Endothelial cell of umbilical vein (primary cell): ENCODE measurements around the gene CEP44. TPM values are rescaled to one million over a fixed set of nuclear protein-coding genes. Genes with fewer than 3 reads are reported as not detected.
"Not testable (repeated sequence)": the region's sequence is repeated elsewhere in the genome, so short reads cannot be mapped to it uniquely, and the experiment has no call there.

Experiments used
- BruUV-seq: library from RNA; stranded (reverse); fragments of 400-500 nt; replicated peaks from 2 replicates; lab custom pipeline; 2021; lab: Mats Ljungman, UMichigan
- CTCF ChIA-PET: fragments of 300-600, 350-600 bp; sonication (Branson Sonifier 250); formaldehyde crosslinking; loops from one replicate; lab custom pipeline; 2021; ENCODE audit warnings: antibody characterized with exemption, inconsistent platforms; lab: Charles Lee
- POLR2A ChIA-PET: fragments of 300-600, 350-600 bp; sonication (Branson Sonifier 250); formaldehyde crosslinking; loops from one replicate; lab custom pipeline; 2021; ENCODE audit warnings: antibody characterized with exemption, inconsistent platforms; lab: Charles Lee
- DNase-seq: peaks from one replicate; pipeline ENCODE4 v3.0.0-alpha.2; 2011; ENCODE audit warnings: low read depth, low spot score
- FAIRE-seq: peaks from 2 replicates; lab custom pipeline; 2011; peaks lifted over from hg19 to GRCh38; lab: Jason Lieb, UNC
- H2AFZ ChIP-seq: 2 replicates; pipeline ENCODE4 v1.6.0; 2012; ENCODE audit warnings: low read depth, low read length, control low read depth, inconsistent platforms
- H3K27ac ChIP-seq: 2 replicates; pipeline ENCODE4 v1.5.1; 2011; ENCODE audit warnings: low read depth, mild to moderate bottlenecking, control low read depth, low read length, moderate library complexity; ENCODE audit not compliant: insufficient read depth
- H3K27me3 ChIP-seq, 2 experiments: 2 replicates each; pipeline versions ENCODE4 v1.6.0 to v1.6.1; 2011; ENCODE audit warnings: low read length in 2 of 2, mixed read lengths in 1 of 2; ENCODE audit not compliant: control insufficient read depth in 2 of 2, insufficient read depth in 2 of 2
- H3K36me3 ChIP-seq, 2 experiments: 2 replicates in 1 of 2; 3 replicates in 1 of 2; pipeline ENCODE4 v1.5.1; 2011; ENCODE audit warnings: low read length in 2 of 2, mild to moderate bottlenecking in 1 of 2, moderate library complexity in 1 of 2; ENCODE audit not compliant: control insufficient read depth in 2 of 2, insufficient read depth in 2 of 2; ENCODE audit errors: extremely low read depth in 1 of 2
- H3K4me1 ChIP-seq: 3 replicates; pipeline ENCODE4 v1.5.1; 2011; ENCODE audit warnings: mild to moderate bottlenecking, low read length; ENCODE audit not compliant: control insufficient read depth, insufficient read depth; ENCODE audit errors: extremely low read depth
- H3K4me2 ChIP-seq: 2 replicates; pipeline ENCODE4 v1.6.1; 2011; ENCODE audit warnings: low read length, control low read depth, mixed read lengths; ENCODE audit not compliant: insufficient read depth
- H3K4me3 ChIP-seq, 3 experiments: fragments of 200-600 bp in 1 of 3; sonication (generic), shearing (Covaris generic) in 1 of 3; replicated peaks in 1 of 3; 2 replicates each; pipeline ENCODE4 v1.5.1; 2011 to 2016; ENCODE audit warnings: control low read depth in 3 of 3, low read length in 3 of 3, mild to moderate bottlenecking in 2 of 3, inconsistent platforms in 1 of 3, low read depth in 1 of 3, moderate library complexity in 1 of 3; ENCODE audit not compliant: insufficient read depth in 1 of 3
- H3K79me2 ChIP-seq: 2 replicates; pipeline ENCODE4 v1.6.0; 2012; ENCODE audit warnings: low read length, inconsistent platforms; ENCODE audit not compliant: control insufficient read depth, insufficient read depth
- H3K9ac ChIP-seq: replicated peaks from 2 replicates; pipeline ENCODE3; 2011; ENCODE audit warnings: low read length, control low read depth; ENCODE audit not compliant: insufficient read depth; ENCODE audit errors: extremely low read depth
- H3K9me1 ChIP-seq: replicated peaks from 3 replicates; pipeline ENCODE4 v1.6.0; 2011; ENCODE audit warnings: mild to moderate bottlenecking, low read length; ENCODE audit not compliant: control insufficient read depth, insufficient read depth; ENCODE audit errors: extremely low read depth
- H3K9me3 ChIP-seq: replicated peaks from 2 replicates; pipeline ENCODE4 v1.5.1; 2012; ENCODE audit warnings: low read length, inconsistent platforms; ENCODE audit not compliant: control insufficient read depth, insufficient read depth
- H4K20me1 ChIP-seq: replicated peaks from 2 replicates; pipeline ENCODE3; 2011; ENCODE audit warnings: mild to moderate bottlenecking, low read length; ENCODE audit not compliant: control insufficient read depth, insufficient read depth; ENCODE audit errors: extremely low read depth
- CTCF ChIP-seq, 2 donors: IDR thresholded peaks; 1 replicate in 1 of 2; 2 replicates in 1 of 2; pipeline ENCODE4 v1.5.1; 2011; ENCODE audit warnings: low read length in 2 of 2, mild to moderate bottlenecking in 2 of 2, moderate library complexity in 2 of 2, control low read depth in 1 of 2, inconsistent platforms in 1 of 2, low read depth in 1 of 2; ENCODE audit not compliant: insufficient read depth in 1 of 2; ENCODE audit errors: extremely low read depth in 1 of 2
- EZH2 ChIP-seq: IDR thresholded peaks from 2 replicates; pipeline ENCODE4 v1.6.1; 2012; ENCODE audit warnings: borderline replicate concordance, low read depth, mild to moderate bottlenecking, moderate library complexity, low read length, inconsistent platforms; ENCODE audit not compliant: severe bottlenecking
- FOS ChIP-seq: IDR thresholded peaks from 2 replicates; pipeline ENCODE4 v1.6.1; 2011; ENCODE audit warnings: mild to moderate bottlenecking, low read length, moderate library complexity, borderline replicate concordance; ENCODE audit not compliant: insufficient read depth
- GATA2 ChIP-seq: IDR thresholded peaks from 2 replicates; pipeline ENCODE4 v1.7.0; 2011; ENCODE audit warnings: low read depth, mild to moderate bottlenecking, moderate library complexity, mixed read lengths, low read length; ENCODE audit not compliant: insufficient read length, insufficient read depth
- JUN ChIP-seq: IDR thresholded peaks from 2 replicates; pipeline ENCODE4 v1.6.1; 2011; ENCODE audit warnings: borderline replicate concordance, low read depth; ENCODE audit not compliant: insufficient read length, insufficient read depth
- MAX ChIP-seq: IDR thresholded peaks from 2 replicates; pipeline ENCODE4 v1.6.1; 2011; ENCODE audit not compliant: insufficient read depth, insufficient read length
- MYC ChIP-seq: IDR thresholded peaks from one replicate; pipeline ENCODE4 v1.6.1; 2011; ENCODE audit warnings: mild to moderate bottlenecking, low read depth, low read length
- POLR2A ChIP-seq: IDR thresholded peaks from 2 replicates; pipeline ENCODE4 v1.6.1; 2012; ENCODE audit warnings: low read depth, mild to moderate bottlenecking, control low read depth, low read length
- POLR2AphosphoS5 ChIP-seq: IDR thresholded peaks from 2 replicates; pipeline ENCODE4 v1.6.1; 2012; ENCODE audit warnings: low read depth, mild to moderate bottlenecking, control low read depth, low read length, moderate library complexity; ENCODE audit not compliant: insufficient read depth
- dilution Hi-C: fragments of 300-500 bp; cut with MboI; formaldehyde crosslinking; loops from one replicate; pipeline ENCODE4 v1.15.0; 2019; ENCODE audit warnings: low sequenced_read_pairs; ENCODE audit not compliant: extremely low pct_ligation_motif_present
- intact Hi-C: fragments of 100-400 bp; cut with micrococcal nuclease; formaldehyde crosslinking; loops from one replicate; pipeline ENCODE4 v1.10.0; 2022
- polyA plus RNA-seq, 4 experiments: library from polyadenylated mRNA; depleted of rRNA in 3 of 4; stranded (reverse) in 3 of 4; unstranded in 1 of 4; fragments of >200 nt; gene quantifications; 2 replicates each; pipeline versions ENCODE4 v1.2.1 to v1.2.3, GENCODE V29; 2011 to 2012; ENCODE audit warnings: missing spikeins in 1 of 4
- total RNA-seq: library from RNA; stranded (reverse); gene quantifications from 2 replicates; pipeline ENCODE4 v1.2.3, GENCODE V29; 2021

CEP44 gene
- total and polyA plus RNA-seq, 2 donors (not counting 3 experiments of a cell fraction or from before 2014, with no cell fraction given), result 2.0 to 13.0 TPM

GRCh38 chr4:174260099-174260498 lies 23.6 kb upstream of the CEP44 start:
- intact Hi-C loops, result no loop called here

GRCh38 chr4:174261432-174261831 lies 22.3 kb upstream of the CEP44 start:
- H4K20me1 ChIP-seq, H3K9ac ChIP-seq, BruUV-seq, H3K4me2 ChIP-seq, H3K27ac ChIP-seq, H3K79me2 ChIP-seq, H3K9me1 ChIP-seq, H3K4me3 ChIP-seq, CTCF ChIA-PET, H3K9me3 ChIP-seq, dilution Hi-C loops, H3K36me3 ChIP-seq, POLR2A ChIA-PET, intact Hi-C loops, DNase-seq, H3K27me3 ChIP-seq, H3K4me1 ChIP-seq, H2AFZ ChIP-seq: not testable (repeated sequence)
- peak; percentile 48 for FAIRE-seq

More at GRCh38 chr4:174260099-174260498, 23.6 kb upstream of the CEP44 start:
- no peak for DNase-seq
- H3K9me3 ChIP-seq, result no peaks in the 10 kb centered on the region
- no peaks in the 10 kb centered on the region for H3K79me2 ChIP-seq
- no peak for FAIRE-seq
- BruUV-seq, result no TSS peak
- dilution Hi-C loops, result no loop called here
- H3K27ac ChIP-seq, result no peak overlapping the region
- POLR2A ChIA-PET, result no interaction called here
- no peaks in the 10 kb centered on the region for H3K4me1 ChIP-seq
- TF ChIP-seq POLR2AphosphoS5 (no peak), GATA2 (no peak), EZH2 (no peak), MAX (no peak), MYC (no peak), JUN (no peak), CTCF (IDR thresholded peaks at IDR 0.05; ENCODE audit: extremely low read depth in 1 of 2, insufficient read depth in 1 of 2, low read depth in 1 of 2, low read length in 2 of 2) (no peak), FOS (no peak), POLR2A (no peak)
- H3K9ac ChIP-seq, result no peak overlapping the region
- no peaks in the 10 kb centered on the region for H4K20me1 ChIP-seq
- H3K9me1 ChIP-seq, result no peaks in the 10 kb centered on the region
- H3K4me3 ChIP-seq, result no peak overlapping the region
- H3K36me3 ChIP-seq, result no peaks in the 10 kb centered on the region
- no peaks in the 10 kb centered on the region for H3K27me3 ChIP-seq
- CTCF ChIA-PET, result interaction anchor here (0.9 to 1.6 kb wide), 3 partner anchors 10 to 24 kb away, joined by 3 to 5 read pairs (median 4); partner anchors contain the start of genes CEP44 and FBXO8
- no peak overlapping the region for H2AFZ ChIP-seq
- no peak overlapping the region for H3K4me2 ChIP-seq
